ENCODE results near the gene P2RY12. TPM values are rescaled to one million over a fixed set of nuclear protein-coding genes. Genes with fewer than 3 reads are reported as not detected.

P2RY12 gene
- total RNA-seq, 4 donors from 2014 or later = 6.3 to 11.5 (median 8.8) TPM

GRCh38 chr3:151331696-151332095, 52.9 kb downstream of the P2RY12 start:
- no peak for DNase-seq (ENCODE audit: low spot score in 2 of 2)
- TF ChIP-seq EP300 (IDR thresholded peaks at IDR 0.05) = no peak
- no peak for TF ChIP-seq CTCF (IDR thresholded peaks at IDR 0.05)
- TF ChIP-seq POLR2A (IDR thresholded peaks at IDR 0.05) = no peak
- no peaks in the 10 kb centered on the region for H3K27me3 ChIP-seq
- no peak overlapping the region for H3K4me3 ChIP-seq
- 77 to 84% methylated on average over 2 of the region's 2 CpGs for WGBS, 2 donors
- H3K27ac ChIP-seq = no peak overlapping the region
- no peaks in the 10 kb centered on the region for H3K9me3 ChIP-seq
- no peaks in the 10 kb centered on the region for H3K36me3 ChIP-seq
- H3K4me1 ChIP-seq = peaks cover 0 to 13% (median 0%) of the 10 kb centered on the region in 4 donors

DNA sequence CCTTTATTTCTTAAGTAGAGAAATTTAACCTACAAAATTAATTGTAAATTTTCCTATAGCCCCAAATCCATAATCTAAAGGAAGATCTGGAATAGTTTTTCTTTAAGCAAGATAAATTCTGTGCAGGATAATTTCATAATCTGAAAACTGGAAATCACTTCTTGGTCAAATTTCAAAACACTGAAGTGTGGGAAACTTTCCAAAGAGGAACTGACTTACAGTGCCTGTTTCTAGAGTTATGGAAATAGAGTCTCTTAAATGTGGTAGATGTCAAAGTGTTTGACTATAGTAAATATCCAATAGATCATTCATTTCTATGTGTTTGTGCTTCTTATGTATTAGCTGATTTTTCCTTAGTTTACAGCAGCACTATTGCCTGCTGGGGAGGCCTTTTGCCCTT, 53.7 kb downstream of the P2RY12 start:
- DNase-seq (ENCODE audit: low spot score in 2 of 2) = no peak
- H3K9me3 ChIP-seq = no peaks in the 10 kb centered on the region
- TF ChIP-seq POLR2A (IDR thresholded peaks at IDR 0.05) = no peak
- peak in 1 of 2 donors; percentile 22 for TF ChIP-seq EP300 (IDR thresholded peaks at IDR 0.05)
- H3K4me3 ChIP-seq = no peak overlapping the region
- no peaks in the 10 kb centered on the region for H3K36me3 ChIP-seq
- peaks cover 0 to 13% (median 0%) of the 10 kb centered on the region in 4 donors for H3K4me1 ChIP-seq
- H3K27ac ChIP-seq = no peak overlapping the region
- no peaks in the 10 kb centered on the region for H3K27me3 ChIP-seq

DNA sequence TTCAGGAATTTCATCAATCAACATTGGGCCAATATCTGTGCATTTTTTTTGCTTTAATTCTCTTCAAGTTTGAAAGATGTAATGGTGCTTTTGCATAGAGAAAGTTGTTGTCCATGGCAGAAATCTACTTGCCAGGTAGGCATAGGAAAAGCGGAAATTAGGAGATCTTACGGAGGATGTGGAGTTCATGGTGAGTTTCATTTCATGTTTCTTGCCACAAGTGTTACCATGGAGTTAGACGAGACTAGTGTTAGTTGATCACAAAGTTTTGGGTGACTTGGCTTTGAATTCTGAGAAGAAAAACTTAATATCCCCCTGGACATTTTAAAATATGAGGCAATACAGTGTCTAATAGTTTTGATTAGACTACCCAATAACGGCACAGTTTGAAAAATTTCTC, 54.2 kb downstream of the P2RY12 start:
- Histone ChIP-seq H3K4me3 (no peak overlapping the region), H3K4me1 (peaks cover 0 to 13% (median 0%) of the 10 kb centered on the region in 4 donors), H3K36me3 (no peaks in the 10 kb centered on the region), H3K27me3 (no peaks in the 10 kb centered on the region), H3K9me3 (no peaks in the 10 kb centered on the region), H3K27ac (no peak overlapping the region)
- DNase-seq (ENCODE audit: low spot score in 2 of 2) = no peak
- TF ChIP-seq EP300 (IDR thresholded peaks at IDR 0.05) (no peak), POLR2A (IDR thresholded peaks at IDR 0.05) (no peak), CTCF (IDR thresholded peaks at IDR 0.05) (no peak)
- WGBS, 2 donors = 62 to 84% methylated on average over 4 of the region's 4 CpGs

DNA sequence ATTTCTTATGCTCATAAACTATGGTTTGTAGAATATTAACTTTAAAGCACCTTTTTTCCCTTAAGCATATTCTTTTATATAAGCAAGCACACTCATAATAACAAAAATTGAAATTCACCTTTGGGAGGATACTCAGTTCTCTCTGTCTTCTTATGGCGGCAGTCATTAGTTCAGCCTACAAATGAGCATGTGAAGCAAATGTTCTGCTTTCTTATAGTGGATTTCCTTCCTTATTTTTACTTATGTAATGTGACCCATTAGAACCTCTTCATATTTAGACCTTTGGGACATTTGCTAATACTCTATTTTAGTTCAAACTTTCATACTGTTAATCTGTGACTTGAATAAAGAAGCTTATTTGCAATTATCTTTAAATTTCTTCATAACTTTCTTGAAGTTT, 55.2 kb downstream of the P2RY12 start, which contains the start of gene P2RY13:
P2RY13 (minus strand) TSS at position 187 of the 400 bp plus-strand sequence; CDS start at position 166, 21 bp downstream.
- Histone ChIP-seq H3K27ac (peak within 1 kb of the TSS in 1 of 4 donors; percentile 29), H3K4me3 (peak within 1 kb of the TSS in 2 of 4 donors; percentile 1 to 39), H3K4me1 (peaks cover 0 to 13% (median 0%) of the 10 kb centered on the region in 4 donors), H3K36me3 (no peaks in the 10 kb centered on the region), H3K9me3 (no peaks in the 10 kb centered on the region), H3K27me3 (no peaks in the 10 kb centered on the region)
- WGBS, 2 donors = 89 to 92% methylated on average over 1 of the region's 1 CpG
- no peak for DNase-seq (ENCODE audit: low spot score in 2 of 2)
- TF ChIP-seq POLR2A (IDR thresholded peaks at IDR 0.05) (no peak), EP300 (IDR thresholded peaks at IDR 0.05) (peak in 1 of 2 donors; percentile 42)

- H3K27me3 ChIP-seq = no peaks in the 10 kb centered on the region
- H3K36me3 ChIP-seq = no peaks in the 10 kb centered on the region
- DNase-seq (ENCODE audit: low spot score in 2 of 2) = no peak
- TF ChIP-seq CTCF (IDR thresholded peaks at IDR 0.05) = no peak
- peak in 1 of 2 donors; percentile 44 for TF ChIP-seq EP300 (IDR thresholded peaks at IDR 0.05)
- TF ChIP-seq POLR2A (IDR thresholded peaks at IDR 0.05) = no peak
- peaks cover 0 to 13% (median 0%) of the 10 kb centered on the region in 4 donors for H3K4me1 ChIP-seq
- WGBS, 2 donors = 53 to 55% methylated on average over 10 of the region's 10 CpGs
- peak overlapping the region in 1 of 4 donors; percentile 29 for H3K27ac ChIP-seq
- H3K4me3 ChIP-seq = peak overlapping the region in 2 of 4 donors; percentile 1 to 39
- H3K9me3 ChIP-seq = no peaks in the 10 kb centered on the region
Observed at GRCh38 chr3:151328298-151328995, 56.1 kb downstream of the P2RY12 start.

DNA sequence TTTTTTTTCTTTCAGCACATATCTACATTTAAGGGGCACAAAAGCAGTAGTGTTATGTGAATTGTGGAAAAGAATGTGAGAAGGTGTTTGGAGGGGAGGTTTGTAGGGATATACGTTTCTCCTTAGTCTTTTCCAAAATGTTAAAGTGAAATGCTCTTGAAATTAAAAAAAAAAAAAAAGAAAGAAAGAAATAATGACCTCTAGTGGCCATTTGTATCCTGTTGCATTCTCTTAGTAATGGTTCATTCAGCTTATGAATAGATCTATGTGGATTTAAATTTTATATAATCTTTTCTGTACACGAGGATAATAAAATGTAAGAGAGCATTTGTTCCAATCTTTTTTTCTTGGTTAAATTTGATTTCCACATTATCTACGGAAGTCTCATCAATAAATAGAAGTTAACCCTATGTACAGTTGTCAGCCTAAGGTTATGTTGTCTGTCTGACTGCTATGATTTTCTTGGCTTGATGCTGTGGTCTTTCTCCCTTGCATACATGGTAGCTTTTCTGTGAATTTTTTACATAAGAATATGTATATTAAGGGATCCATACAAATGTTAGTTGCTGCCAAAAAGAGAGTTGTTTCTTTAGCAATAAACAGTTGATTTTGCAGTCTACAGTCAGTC, 56.9 kb downstream of the P2RY12 start:
- H3K4me1 ChIP-seq = peaks cover 0 to 13% (median 0%) of the 10 kb centered on the region in 4 donors
- DNase-seq (ENCODE audit: low spot score in 2 of 2) = no peak
- no peaks in the 10 kb centered on the region for H3K9me3 ChIP-seq
- TF ChIP-seq EP300 (IDR thresholded peaks at IDR 0.05) (no peak), CTCF (IDR thresholded peaks at IDR 0.05) (peak in 4 of 5 experiments; percentile 27 to 64 (median 53)), POLR2A (IDR thresholded peaks at IDR 0.05) (no peak)
- H3K27me3 ChIP-seq = no peaks in the 10 kb centered on the region
- H3K36me3 ChIP-seq = no peaks in the 10 kb centered on the region
- H3K27ac ChIP-seq = peak overlapping the region in 1 of 4 donors; percentile 29
- H3K4me3 ChIP-seq = peak overlapping the region in 1 of 4 donors; percentile 39
- 7 to 10% methylated on average over 3 of the region's 3 CpGs for WGBS, 2 donors

Data from tibial nerve (tissue), 4 donors.